Mesothelial cell of epicardium (in vitro differentiated cells): ENCODE data around the gene FBXW5. TPM values are rescaled to one million over a fixed set of nuclear protein-coding genes. Genes with fewer than 3 reads are reported as not detected.

Source experiments
- DNase-seq, 2 experiments: peaks; one replicate each; pipeline ENCODE4 v3.0.0; 2021; ENCODE audit warnings: low spot score in 2 of 2; ENCODE audit not compliant: unreplicated experiment in 2 of 2
- H3K27ac Mint-ChIP-seq: 2 replicates; pipeline ENCODE4 v1.8.0; 2021; ENCODE audit warnings: mixed read lengths
- H3K27me3 Mint-ChIP-seq: 2 replicates; pipeline ENCODE4 v1.8.0; 2021; ENCODE audit warnings: low read depth, mixed read lengths
- H3K36me3 Mint-ChIP-seq: 2 replicates; pipeline ENCODE4 v1.8.0; 2021; ENCODE audit warnings: mixed read lengths
- H3K4me1 Mint-ChIP-seq: 2 replicates; pipeline ENCODE4 v1.8.0; 2021; ENCODE audit warnings: mixed read lengths
- H3K4me3 Mint-ChIP-seq: 2 replicates; pipeline ENCODE4 v1.8.0; 2021; ENCODE audit warnings: mild to moderate bottlenecking, moderate library complexity, mixed read lengths
- H3K9me3 Mint-ChIP-seq: 2 replicates; pipeline ENCODE4 v1.8.0; 2021; ENCODE audit warnings: mixed read lengths
- total RNA-seq: library from RNA; stranded (reverse); gene quantifications from 3 replicates; pipeline ENCODE4 v1.2.1, GENCODE V29; 2021
- TF ChIP-seq, protein P1 (sequence below): fragments of 200-600 bp; sonication (generic); IDR thresholded peaks from one replicate; pipeline ENCODE4 v1.5.0; 2021; ENCODE audit warnings: antibody characterized with exemption; ENCODE audit not compliant: unreplicated experiment

Gene FBXW5
- total RNA-seq, 1 donor from 2014 or later: 58.9 TPM

DNA sequence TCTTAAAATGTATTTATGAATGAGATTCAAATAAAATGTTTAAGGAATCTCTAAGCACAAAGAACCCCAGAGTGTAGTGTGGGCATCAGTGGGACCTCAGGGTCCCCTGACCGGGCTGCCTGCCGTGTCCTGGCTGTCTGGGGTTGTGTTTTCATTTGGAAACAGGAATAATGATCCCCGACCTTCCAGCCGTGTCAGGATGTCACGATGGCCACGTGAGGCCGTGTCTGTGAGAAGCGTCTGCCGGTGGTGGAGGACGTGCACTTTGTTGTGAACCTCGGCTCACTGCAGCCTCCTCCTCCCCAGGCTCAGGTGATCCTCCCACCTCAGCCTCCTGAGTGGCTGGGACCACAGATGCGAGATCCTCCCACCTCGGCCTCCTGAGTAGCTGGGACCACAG lies 53.9 kb downstream of the FBXW5 start:
- Mint-ChIP-seq H3K27me3 (no peaks in the 10 kb centered on the region), H3K4me1 (peaks cover 8% of the 10 kb centered on the region), H3K4me3 (no peak overlapping the region), H3K36me3 (peaks cover 2% of the 10 kb centered on the region), H3K9me3 (no peaks in the 10 kb centered on the region), H3K27ac (no peak overlapping the region)
- TF ChIP-seq, protein P1, sequence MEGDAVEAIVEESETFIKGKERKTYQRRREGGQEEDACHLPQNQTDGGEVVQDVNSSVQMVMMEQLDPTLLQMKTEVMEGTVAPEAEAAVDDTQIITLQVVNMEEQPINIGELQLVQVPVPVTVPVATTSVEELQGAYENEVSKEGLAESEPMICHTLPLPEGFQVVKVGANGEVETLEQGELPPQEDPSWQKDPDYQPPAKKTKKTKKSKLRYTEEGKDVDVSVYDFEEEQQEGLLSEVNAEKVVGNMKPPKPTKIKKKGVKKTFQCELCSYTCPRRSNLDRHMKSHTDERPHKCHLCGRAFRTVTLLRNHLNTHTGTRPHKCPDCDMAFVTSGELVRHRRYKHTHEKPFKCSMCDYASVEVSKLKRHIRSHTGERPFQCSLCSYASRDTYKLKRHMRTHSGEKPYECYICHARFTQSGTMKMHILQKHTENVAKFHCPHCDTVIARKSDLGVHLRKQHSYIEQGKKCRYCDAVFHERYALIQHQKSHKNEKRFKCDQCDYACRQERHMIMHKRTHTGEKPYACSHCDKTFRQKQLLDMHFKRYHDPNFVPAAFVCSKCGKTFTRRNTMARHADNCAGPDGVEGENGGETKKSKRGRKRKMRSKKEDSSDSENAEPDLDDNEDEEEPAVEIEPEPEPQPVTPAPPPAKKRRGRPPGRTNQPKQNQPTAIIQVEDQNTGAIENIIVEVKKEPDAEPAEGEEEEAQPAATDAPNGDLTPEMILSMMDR: no peak
- DNase-seq: no peak

Other genes starting within 250 kb of the FBXW5 start
- 56.2 to 60.5 TPM (median 58.1 TPM) in 3 replicates for gene DIPK1B, start 232.2 kb downstream of the FBXW5 start, total RNA-seq
- 0.20 to 0.51 TPM (median 0.29 TPM) in 3 replicates for gene LCN10, start 201.8 kb downstream of the FBXW5 start, total RNA-seq
- not detected in 3 replicates for gene LCN6, start 196.2 kb downstream of the FBXW5 start, total RNA-seq
- not detected in 3 replicates for gene LCN8, start 186.5 kb downstream of the FBXW5 start, total RNA-seq
- gene LCN15, start 180.2 kb downstream of the FBXW5 start, total RNA-seq: 1.3 to 3.5 TPM (median 1.9 TPM) in 3 replicates
- gene TMEM141, start 153.4 kb downstream of the FBXW5 start, total RNA-seq: 70.4 to 72.4 TPM (median 71.7 TPM) in 3 replicates
- 25.1 to 29.1 TPM (median 26.5 TPM) in 3 replicates for gene CCDC183, start 148.4 kb downstream of the FBXW5 start, total RNA-seq
- gene RABL6, start 136.8 kb downstream of the FBXW5 start, total RNA-seq: 120 to 124 TPM (median 122 TPM) in 3 replicates
- gene AJM1, start 102.3 kb downstream of the FBXW5 start, total RNA-seq: 3.1 to 3.8 TPM (median 3.6 TPM) in 3 replicates
- gene PHPT1, start 95.3 kb downstream of the FBXW5 start, total RNA-seq: 159 to 168 TPM (median 168 TPM) in 3 replicates
- 20.1 to 22.6 TPM (median 20.3 TPM) in 3 replicates for gene MAMDC4, start 92.4 kb downstream of the FBXW5 start, total RNA-seq
- 275 to 294 TPM (median 275 TPM) in 3 replicates for gene EDF1, start 78.4 kb downstream of the FBXW5 start, total RNA-seq
- gene TRAF2, start 58.2 kb downstream of the FBXW5 start, total RNA-seq: 16.0 to 18.1 TPM (median 17.4 TPM) in 3 replicates
- gene C8G, start 505 bp upstream of the FBXW5 start, total RNA-seq: 1.5 to 2.5 TPM (median 1.5 TPM) in 3 replicates
- 13.3 to 15.9 TPM (median 13.8 TPM) in 3 replicates for gene LCN12, start 7.5 kb upstream of the FBXW5 start, total RNA-seq
- 52.6 to 58.0 TPM (median 53.5 TPM) in 3 replicates for gene PTGDS, start 32.8 kb upstream of the FBXW5 start, total RNA-seq
- 4.7 to 5.7 TPM (median 5.5 TPM) in 3 replicates for gene LCNL1, start 38.3 kb upstream of the FBXW5 start, total RNA-seq
- 51.1 to 58.3 TPM (median 53.1 TPM) in 3 replicates for gene PAXX, start 47.7 kb upstream of the FBXW5 start, total RNA-seq
- gene CLIC3, start 51.8 kb upstream of the FBXW5 start, total RNA-seq: 1.5 to 2.9 TPM (median 1.7 TPM) in 3 replicates
- 57.7 to 59.3 TPM (median 58.7 TPM) in 3 replicates for gene ABCA2, start 83.5 kb upstream of the FBXW5 start, total RNA-seq
- 0.09 to 0.13 TPM in 2 of 3 replicates, not detected in the other for gene FUT7, start 87.3 kb upstream of the FBXW5 start, total RNA-seq
- gene NPDC1, start 101.4 kb upstream of the FBXW5 start, total RNA-seq: 75.8 to 84.0 TPM (median 77.9 TPM) in 3 replicates
- 4.8 to 6.3 TPM (median 5.2 TPM) in 3 replicates for gene ENTPD2, start 109.3 kb upstream of the FBXW5 start, total RNA-seq
- gene SAPCD2, start 125.8 kb upstream of the FBXW5 start, total RNA-seq: 5.7 to 6.2 TPM (median 5.9 TPM) in 3 replicates
- gene UAP1L1, start 132.8 kb upstream of the FBXW5 start, total RNA-seq: 4.6 to 5.7 TPM (median 5.5 TPM) in 3 replicates
- gene MAN1B1, start 142.2 kb upstream of the FBXW5 start, total RNA-seq: 61.1 to 65.1 TPM (median 61.2 TPM) in 3 replicates
- gene DPP7, start 170.0 kb upstream of the FBXW5 start, total RNA-seq: 149 to 159 TPM (median 157 TPM) in 3 replicates
- 0.58 to 0.99 TPM (median 0.64 TPM) in 3 replicates for gene GRIN1, start 194.4 kb upstream of the FBXW5 start, total RNA-seq
- gene LRRC26, start 225.3 kb upstream of the FBXW5 start, total RNA-seq: not detected in 3 replicates
- gene TMEM210, start 227.3 kb upstream of the FBXW5 start, total RNA-seq: not detected in 3 replicates
- 86.1 to 89.3 TPM (median 87.1 TPM) in 3 replicates for gene ANAPC2, start 243.8 kb upstream of the FBXW5 start, total RNA-seq
- 40.9 to 43.8 TPM (median 42.8 TPM) in 3 replicates for gene SSNA1, start 243.9 kb upstream of the FBXW5 start, total RNA-seq